ENCODE results near the gene ACSL5. TPM values are rescaled to one million over a fixed set of nuclear protein-coding genes. Genes with fewer than 3 reads are reported as not detected.

Gene ACSL5
- total RNA-seq, 4 donors from 2014 or later: 2.2 to 7.0 (median 4.4) TPM

GRCh38 chr10:112332509-112333228 lies 41.2 kb upstream of the ACSL5 start:
- TF ChIP-seq CTCF (IDR thresholded peaks at IDR 0.05) (no peak), POLR2A (IDR thresholded peaks at IDR 0.05) (no peak)
- intact Hi-C loops (cut with DNase I; ENCODE audit: low total_unique reads): no loop called here
- H3K4me3 ChIP-seq (ENCODE audit: low read depth, poor library complexity, severe bottlenecking): no peak overlapping the region
- no peak for DNase-seq (ENCODE audit: low spot score in 2 of 2)
- 44 to 47% methylated on average over 5 of the region's 5 CpGs for WGBS, 2 donors

GRCh38 chr10:112333452-112333851 lies 40.5 kb upstream of the ACSL5 start:
- intact Hi-C loops (cut with DNase I; ENCODE audit: low total_unique reads): no loop called here
- WGBS, 2 donors: 66 to 75% methylated on average over 3 to 4 of the region's 4 CpGs
- no peak overlapping the region for H3K4me3 ChIP-seq (ENCODE audit: low read depth, poor library complexity, severe bottlenecking)
- TF ChIP-seq CTCF (IDR thresholded peaks at IDR 0.05): no peak
- no peak for TF ChIP-seq POLR2A (IDR thresholded peaks at IDR 0.05)
- no peak for DNase-seq (ENCODE audit: low spot score in 2 of 2)

GRCh38 chr10:112335111-112335867 lies 38.6 kb upstream of the ACSL5 start:
- TF ChIP-seq CTCF (IDR thresholded peaks at IDR 0.05) (no peak), POLR2A (IDR thresholded peaks at IDR 0.05) (no peak)
- no peak for DNase-seq (ENCODE audit: low spot score in 2 of 2)

GRCh38 chr10:112335868-112336265 lies 38.0 kb upstream of the ACSL5 start:
- no peak for DNase-seq (ENCODE audit: low spot score in 2 of 2)
- TF ChIP-seq CTCF (IDR thresholded peaks at IDR 0.05) (no peak), POLR2A (IDR thresholded peaks at IDR 0.05) (no peak)
- WGBS, 2 donors: 60 to 65% methylated on average over 4 of the region's 4 CpGs
- intact Hi-C loops (cut with DNase I; ENCODE audit: low total_unique reads): no loop called here
- no peak overlapping the region for H3K4me3 ChIP-seq (ENCODE audit: low read depth, poor library complexity, severe bottlenecking)

More at GRCh38 chr10:112335111-112335867, 38.6 kb upstream of the ACSL5 start:
- intact Hi-C loops (cut with DNase I; ENCODE audit: low total_unique reads): no loop called here
- WGBS, 2 donors: 51 to 55% methylated on average over 5 of the region's 5 CpGs
- H3K4me3 ChIP-seq (ENCODE audit: low read depth, poor library complexity, severe bottlenecking): no peak overlapping the region

- WGBS, 2 donors: 53 to 60% methylated on average over 5 of the region's 5 CpGs
- no peak overlapping the region for H3K4me3 ChIP-seq (ENCODE audit: low read depth, poor library complexity, severe bottlenecking)
- intact Hi-C loops (cut with DNase I; ENCODE audit: low total_unique reads): no loop called here
- no peak for TF ChIP-seq CTCF (IDR thresholded peaks at IDR 0.05)
- TF ChIP-seq POLR2A (IDR thresholded peaks at IDR 0.05): no peak
- DNase-seq (ENCODE audit: low spot score in 2 of 2): no peak
Observed at GRCh38 chr10:112336556-112337201, 37.2 kb upstream of the ACSL5 start.

Measured in lower leg skin (tissue), 4 donors.